Right forelimb (tissue), 1 donor: ENCODE data around the gene HIVEP2.
A peak's percentile ranks its signal among the peaks of the same experiment; 100 is the strongest.

Experiments used
- DNase-seq: peaks from one replicate; pipeline ENCODE4 v3.0.0-alpha.2; 2018

Gene HIVEP2

DNA sequence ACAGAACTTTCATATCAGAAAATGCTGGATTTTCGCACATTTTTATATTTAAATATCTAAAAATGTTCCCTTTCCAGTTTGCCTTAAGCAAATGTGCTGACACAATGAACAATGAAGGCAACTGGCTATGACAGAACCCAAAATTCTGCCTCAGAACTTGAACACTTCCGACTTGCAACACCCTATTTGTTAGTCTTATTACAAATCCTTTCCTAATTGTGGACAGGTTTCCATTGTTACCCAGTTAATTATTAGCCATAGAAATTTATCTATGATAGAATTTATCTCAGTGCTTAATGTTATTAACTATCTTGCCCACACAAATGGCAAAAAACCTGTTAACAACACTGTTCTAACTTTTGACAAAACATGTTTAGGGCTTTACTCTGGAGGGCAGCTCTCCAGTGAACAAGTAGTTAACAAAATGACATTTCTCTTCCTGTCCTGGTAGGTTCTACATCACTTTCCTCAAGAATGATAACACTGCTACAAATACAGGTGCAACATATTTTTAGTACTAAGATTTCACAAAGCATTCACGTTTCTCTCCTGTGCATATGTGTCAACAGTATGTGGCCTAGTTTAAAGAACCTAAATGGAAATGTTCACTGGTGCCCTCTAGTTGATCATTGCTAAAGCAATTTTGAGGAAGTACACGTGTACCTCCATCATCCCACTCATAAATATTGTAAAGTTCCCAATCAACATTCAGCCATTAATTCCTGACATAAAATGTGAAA lies 58.4 kb downstream of the HIVEP2 start:
- DNase-seq: no peak

DNA sequence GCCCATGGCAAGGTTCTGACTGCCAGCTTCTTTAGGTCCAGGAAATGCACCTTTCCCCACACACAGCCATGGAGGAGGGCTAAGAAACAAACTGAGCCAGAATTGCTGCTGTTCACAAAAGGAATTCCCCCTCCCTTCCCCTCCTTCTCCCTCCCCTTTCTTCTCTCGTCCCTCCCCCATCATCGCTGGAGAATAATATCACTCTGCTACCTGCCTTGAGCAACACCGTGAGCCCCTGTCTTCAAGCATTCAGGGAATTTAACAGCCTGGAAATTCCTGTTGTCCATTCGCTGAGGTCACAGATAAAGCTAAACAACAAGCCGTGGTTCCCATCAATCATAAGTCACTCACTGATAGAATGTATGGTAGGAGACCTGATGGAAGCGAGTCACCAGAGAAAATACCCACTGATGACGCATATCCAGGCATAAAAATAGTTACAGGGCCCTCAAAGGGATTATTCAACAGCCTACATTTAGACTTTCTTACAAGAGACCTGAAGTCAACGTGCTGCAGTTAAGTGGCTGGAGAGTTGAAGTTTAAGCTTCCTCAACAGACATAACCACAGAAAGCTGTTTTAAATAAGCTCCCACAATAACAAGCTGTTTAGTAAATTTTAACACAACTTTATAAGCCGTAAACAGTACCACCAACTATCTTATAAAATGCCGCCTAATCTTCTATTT lies 59.7 kb downstream of the HIVEP2 start:
- DNase-seq: peak; percentile 63

DNA sequence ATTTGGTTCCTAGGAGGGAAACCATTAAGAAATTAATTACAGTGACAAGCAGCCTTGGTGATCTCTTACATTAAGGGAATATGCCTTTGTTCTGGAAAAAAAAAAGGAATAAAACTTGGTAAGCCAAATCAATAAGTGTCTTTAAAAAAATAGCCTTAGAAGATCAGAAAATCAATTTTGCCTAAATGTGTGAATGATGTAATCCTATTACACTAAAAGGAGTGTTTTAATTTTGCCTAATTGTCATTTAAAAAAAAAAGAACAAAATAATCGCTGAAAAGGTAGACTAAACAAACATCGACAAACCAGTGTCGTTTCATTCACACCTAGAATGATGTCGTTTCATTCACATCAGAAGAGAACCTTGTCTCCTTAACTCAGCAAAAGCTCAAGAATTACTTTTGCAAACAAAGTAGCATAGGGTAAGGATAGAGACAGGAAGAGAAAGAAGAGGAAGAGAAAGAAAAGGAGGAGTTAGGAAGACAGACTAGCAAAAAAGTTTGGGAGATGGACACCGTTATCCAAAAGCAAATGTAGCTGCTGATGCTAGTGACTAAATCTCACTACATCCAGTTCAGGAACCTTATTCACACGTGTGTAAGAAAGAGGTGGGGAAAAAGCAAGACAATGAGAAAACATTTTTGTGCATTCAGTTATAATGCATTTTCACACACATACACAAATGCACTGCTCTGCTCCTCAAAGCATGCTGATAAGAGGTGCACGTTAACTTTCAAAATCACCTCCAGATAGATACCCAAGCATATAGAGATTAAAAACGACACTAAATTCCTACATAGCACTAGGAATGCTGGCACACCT lies 60.6 kb downstream of the HIVEP2 start:
- DNase-seq: no peak

DNA sequence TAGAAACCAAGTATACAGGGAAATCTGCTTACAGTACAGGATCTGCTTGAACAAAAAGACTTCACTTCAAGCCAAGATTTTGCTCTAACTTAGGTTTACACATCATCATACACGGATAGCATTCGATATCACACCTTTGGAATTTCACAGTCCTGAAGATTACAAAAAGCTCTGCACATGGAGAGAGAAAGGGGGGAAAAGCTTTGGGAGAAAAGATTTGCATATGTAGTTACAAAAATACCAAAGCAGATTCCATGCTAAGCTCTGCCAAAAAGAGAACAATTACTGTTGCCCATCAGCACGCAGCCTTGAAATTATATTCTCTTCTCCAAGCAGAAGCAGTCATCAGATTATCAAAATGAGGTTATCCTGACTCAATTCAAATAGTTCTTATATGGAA lies 62.0 kb downstream of the HIVEP2 start:
- DNase-seq: no peak

DNA sequence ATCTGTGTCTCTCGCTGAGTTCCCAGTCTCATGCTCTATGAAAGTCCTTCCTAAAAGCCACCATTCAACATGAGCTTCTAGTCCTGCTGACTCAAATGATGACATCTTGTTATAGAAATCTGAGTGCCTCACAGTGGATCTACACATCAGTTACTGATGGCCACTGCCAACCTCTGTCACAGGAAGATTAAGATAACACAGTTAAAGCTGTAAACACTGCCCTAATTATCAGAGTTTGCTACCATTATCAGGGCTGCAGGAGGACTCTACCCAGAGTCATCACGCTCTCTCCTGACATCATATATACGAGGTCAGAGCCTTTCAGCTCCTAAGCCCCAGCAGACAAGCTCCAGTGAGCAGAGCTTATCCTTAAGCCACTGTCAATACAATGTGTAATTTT lies 63.2 kb downstream of the HIVEP2 start:
- no peak for DNase-seq

DNA sequence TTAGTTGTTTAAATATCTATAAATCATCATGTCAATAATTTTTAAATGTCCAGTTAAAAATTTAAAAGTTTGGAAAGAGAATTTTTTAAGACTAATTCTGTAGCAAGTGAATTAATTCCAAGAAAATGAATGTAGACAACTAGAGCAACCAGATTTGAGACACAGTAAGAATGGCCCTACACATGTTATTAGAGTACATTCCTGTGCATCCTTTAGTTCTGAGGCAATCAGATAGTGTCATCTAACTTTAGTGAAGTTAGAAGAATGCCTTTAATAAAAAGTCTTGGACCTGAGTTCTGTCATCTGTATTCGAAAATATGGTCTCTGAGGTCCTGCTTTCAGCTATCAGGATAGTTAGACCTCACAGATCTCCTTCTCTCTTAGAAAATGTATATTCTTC lies 63.7 kb downstream of the HIVEP2 start:
- DNase-seq: no peak

DNA sequence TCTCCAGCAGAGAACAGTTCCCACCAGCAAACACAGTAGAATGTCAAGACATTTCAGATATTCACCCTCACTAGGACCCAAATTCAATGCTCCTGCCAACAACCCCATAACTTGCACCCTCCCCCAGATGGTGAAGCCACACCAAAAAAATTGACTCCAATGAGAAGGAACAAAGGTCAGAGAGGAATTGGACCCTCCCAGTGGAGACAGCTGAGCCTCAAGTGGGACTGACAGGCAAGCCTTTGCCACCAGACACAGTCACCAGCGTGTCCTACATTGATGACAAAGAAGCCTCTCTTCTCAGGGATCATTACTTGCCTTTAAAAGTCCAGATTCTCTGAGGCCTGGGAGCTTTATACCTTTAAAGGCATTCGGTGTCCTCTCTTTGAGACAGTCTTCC lies 64.8 kb downstream of the HIVEP2 start:
- no peak for DNase-seq

DNA sequence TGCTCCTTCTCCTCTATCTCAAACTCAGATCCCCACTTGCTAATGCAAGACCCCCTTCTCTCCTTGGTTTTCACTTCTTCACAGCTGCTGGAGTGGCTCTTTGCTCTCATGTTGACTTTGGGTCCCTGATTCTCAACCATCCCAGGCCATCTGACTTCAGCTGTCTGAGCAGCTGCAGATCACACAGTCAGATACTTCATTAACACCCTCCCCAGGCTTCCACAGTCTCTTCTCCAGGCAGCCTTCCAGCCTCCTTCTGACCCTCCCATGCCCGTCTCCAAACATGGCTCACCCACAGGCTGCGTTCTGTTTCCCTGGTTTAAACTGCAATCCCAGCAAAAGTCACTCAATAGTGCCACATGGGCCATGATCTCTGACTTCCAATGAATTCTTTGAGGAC lies 65.4 kb downstream of the HIVEP2 start:
- DNase-seq: no peak

DNA sequence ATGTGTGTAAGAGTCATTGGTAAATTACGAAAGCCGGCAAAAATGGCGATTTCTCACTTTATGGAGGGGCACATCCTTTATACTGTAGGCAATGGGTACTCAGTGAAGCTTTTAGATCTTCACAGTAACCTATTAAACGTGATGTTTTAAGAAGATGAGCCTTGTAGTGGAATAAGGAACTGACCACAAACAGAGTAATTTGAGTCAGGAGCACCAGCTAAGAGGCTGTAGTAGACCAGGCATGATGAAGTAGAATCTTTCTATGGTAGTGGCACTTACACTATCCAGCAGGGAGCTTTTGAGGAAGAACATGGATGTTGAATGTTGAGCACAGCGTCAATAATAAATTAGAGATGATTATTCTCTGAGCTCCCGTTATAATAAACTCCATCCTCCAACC lies 65.9 kb downstream of the HIVEP2 start:
- no peak for DNase-seq

DNA sequence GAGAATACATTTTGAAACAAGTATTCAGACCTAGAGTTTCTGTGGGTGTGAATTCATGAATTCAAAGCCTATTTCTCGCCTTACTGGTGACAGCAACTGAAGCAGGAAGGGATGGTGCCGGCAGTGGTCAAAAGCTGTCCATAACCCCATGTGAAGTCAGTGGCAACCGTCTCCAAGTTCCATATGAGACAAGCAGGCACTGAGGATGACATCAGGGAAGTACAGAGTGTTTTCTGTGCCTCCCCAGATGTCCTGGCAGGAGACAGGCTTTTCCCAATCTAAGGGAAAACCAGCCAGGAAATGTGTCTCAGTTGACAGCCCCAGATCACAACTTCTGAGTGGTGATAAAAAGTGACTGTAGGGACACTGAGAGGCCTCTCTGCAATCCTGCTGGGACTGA lies 66.6 kb downstream of the HIVEP2 start:
- no peak for DNase-seq

DNA sequence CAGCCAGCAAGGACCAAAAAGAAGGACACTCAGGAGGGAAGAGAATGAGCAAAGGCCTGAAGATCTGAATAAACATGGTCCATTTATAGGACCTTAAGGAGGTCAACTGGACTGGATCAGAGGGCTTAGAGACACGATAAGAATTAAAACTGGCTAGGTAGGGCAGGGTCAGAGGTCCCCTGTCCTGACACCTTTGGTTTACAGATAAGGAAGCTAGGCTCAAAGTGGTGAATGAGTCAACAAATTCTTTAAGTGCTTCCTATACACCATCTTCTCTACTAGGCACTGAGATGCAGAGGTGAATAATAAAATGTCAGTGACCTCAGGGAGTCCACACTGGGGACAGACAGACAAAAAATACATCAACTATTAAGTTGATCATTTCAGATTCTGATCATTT lies 70.3 kb downstream of the HIVEP2 start:
- DNase-seq: no peak

DNA sequence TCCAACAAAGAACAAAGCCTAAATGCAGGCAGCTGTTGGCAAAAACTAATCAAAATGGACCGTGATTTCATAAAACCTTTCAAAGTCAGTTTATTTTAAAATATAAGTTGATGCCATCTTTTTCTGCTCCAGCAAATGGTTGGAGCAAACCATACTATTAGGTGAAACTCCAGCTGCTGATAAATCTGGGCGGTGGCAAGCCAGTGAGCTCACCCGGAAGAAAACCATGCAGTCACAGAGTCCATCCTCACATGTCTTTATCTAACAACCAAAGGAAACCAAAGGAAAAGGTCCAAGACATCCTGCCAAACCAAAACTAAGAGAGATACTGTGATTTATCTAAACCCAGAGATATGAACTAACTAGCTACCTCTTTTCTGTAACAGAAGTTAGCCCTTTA lies 72.6 kb downstream of the HIVEP2 start:
- no peak for DNase-seq

DNA sequence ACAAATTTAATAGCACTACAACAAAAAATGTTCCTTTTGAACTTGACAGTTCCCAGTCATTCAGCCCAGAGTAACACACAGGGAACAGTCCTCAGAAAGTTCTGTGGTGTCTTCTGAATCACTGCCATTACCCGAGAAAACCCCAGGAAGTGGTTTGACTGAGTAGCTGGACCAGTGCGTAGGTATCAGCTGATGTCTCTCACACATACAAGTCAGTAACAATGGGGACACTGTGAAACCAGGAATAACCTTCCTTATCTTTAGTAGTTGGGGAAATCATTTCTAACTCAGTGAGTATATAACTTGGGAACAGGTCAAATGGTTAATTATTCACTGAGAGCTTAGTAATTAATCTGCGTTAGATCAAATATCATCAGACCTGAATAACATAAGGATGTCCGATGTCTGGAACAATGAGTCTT lies 73.1 kb downstream of the HIVEP2 start:
- DNase-seq: no peak

DNA sequence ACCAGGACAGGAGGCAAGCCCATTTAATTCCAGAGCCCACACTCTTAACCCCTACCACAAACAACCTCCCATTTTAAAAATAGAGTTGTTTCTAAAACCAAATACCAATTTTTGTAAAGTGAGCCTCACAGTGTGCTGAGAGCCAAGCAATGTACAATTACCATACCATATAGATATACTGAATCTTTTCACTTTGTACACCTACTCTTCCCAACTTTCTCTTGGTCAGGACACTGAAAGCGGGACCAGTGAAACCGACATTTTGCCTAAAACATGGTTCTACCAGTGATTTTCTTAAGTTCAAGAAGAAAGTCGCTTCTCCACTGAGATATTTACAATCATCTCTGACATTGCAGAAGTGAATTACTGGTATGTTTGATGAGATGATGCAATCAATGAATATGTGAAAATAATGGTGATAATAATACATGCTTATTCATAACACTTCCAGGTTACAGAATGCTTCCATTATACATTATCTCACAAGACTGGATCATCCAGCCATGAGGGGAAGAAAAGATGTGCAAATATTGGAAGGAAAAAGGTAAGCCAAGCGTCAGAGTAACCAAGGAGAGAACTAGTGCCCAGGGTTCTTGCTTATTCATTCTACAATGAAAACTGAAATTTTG lies 74.1 kb downstream of the HIVEP2 start:
- DNase-seq: no peak

DNA sequence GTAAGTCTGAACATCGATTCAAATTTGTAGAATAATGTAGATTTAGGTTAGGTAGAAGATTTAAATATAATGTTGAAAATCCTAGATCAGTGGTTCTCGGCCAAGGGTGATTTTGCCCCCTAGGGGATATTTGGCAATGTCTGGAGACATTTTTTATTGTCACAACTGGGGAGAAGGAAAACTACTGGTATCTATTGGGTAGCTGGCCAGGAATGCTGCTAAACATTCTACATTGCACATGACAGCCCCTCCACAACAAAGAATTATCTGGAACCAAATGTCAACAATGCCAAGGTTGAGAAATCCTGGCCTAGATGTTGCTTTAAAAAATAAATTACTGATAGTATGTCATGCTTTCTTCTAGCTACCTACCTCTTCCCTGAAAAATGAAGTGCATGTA lies 76.1 kb downstream of the HIVEP2 start:
- DNase-seq: no peak

DNA sequence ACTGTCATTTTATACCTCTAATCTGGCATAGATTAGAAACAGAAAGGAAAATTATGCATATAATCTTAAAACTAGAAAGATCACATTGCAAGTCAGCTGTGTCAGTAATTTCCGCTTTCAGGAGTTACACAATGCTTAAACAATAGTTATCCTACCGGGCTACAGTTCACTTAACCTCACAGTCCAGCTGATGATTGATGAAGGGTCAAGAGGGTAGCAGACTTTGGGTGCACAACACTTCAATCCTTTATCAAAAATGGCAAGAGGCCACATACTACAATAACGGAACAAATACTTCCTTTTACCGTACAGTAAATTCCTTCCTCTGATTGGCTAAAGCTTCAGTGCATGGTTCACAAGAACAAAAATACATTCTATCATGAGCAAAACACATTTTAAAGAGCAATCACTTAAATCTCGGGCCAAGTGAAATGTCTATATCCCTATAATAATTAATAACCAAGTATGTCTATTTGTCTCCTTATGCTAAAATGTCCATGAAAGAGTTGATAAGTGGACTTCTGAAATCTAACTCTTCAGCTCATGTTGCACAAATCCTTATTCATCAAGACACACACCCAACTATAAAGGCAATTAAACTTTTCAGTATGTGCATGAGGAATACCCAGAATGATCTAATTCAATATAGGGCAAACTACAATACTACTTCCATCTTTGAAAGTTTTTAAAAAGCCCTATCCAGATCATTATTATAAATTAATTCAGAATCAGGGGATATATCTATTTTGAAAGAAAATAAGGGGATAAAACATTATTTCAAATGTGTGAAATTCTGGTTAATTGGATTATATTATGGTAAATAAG lies 76.8 kb downstream of the HIVEP2 start:
- DNase-seq: no peak

DNA sequence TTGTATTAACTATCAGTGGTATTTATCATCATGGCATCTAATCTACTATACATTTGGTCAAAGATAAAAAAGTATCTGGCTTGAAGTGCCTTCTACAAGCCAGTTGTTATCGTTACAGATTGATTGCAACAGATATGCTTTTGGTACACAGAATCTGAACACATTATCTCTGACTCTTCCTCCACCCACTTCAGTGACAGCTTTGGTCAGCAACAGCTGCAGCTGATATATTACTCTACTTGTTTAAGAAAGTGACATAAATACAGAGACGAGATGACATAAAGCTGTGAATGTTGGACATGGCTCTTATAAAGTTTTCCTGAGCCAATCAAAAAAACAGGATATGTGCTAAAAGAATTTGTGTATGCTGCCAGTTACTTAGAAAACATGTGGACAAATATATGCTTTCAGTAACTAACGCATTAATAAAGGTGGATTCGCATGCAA lies 77.6 kb downstream of the HIVEP2 start:
- no peak for DNase-seq

DNA sequence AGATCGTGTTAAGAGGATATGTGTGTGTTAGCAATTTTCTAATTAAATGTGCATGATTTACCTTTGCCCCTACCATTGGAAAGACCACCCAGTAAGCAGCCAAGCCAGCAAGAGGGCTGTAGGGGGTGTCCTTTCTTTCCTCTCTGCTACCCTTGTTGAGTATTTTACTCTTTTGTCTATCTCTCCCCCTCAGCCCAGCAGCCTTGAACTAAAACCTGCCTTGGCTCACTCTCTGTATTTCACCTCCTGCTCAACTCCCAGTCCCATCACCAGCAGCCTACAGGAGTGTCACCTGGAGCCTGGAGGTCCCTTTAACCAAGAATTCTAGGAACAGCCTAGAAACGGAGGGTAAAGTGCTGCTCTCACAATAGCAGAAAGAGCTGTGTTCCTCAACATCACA lies 81.0 kb downstream of the HIVEP2 start:
- no peak for DNase-seq

DNA sequence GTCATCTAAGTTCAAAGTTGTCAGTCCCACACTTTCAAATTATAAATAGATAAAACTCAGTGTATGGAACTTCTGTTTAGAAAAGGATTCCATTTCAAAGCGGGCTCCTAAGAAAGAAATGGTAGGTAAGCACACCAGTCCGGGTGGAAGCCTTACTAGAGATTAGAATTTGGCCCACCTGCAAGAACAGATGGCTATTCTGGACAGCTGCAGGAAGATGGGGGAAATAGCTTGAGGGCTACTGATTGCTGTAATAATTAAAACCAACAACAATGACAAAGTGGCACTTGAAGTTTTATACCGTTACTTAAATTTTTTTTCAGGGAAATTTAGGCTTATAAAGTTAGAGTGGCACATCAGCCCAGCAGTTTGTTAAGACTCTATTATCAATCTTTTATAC lies 83.3 kb downstream of the HIVEP2 start:
- no peak for DNase-seq

DNA sequence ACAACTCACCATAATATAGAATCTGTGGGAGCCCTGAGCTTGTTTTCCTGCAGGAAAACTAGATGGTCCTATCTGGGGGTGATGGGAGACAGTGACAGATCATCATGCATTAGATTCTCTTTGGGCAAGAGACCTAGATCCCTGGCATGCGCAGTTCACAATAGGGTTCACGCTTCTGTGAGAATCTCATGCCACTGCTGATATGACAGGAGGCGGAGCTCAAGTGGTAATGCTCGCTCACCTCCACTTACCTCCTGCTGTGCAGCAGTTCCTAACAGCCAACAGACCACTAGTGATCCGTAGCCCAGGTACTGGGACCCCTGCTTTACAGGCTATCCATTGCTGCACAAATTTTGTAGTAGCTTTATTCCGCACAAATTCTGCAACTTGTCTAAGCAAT lies 84.5 kb downstream of the HIVEP2 start:
- no peak for DNase-seq

DNA sequence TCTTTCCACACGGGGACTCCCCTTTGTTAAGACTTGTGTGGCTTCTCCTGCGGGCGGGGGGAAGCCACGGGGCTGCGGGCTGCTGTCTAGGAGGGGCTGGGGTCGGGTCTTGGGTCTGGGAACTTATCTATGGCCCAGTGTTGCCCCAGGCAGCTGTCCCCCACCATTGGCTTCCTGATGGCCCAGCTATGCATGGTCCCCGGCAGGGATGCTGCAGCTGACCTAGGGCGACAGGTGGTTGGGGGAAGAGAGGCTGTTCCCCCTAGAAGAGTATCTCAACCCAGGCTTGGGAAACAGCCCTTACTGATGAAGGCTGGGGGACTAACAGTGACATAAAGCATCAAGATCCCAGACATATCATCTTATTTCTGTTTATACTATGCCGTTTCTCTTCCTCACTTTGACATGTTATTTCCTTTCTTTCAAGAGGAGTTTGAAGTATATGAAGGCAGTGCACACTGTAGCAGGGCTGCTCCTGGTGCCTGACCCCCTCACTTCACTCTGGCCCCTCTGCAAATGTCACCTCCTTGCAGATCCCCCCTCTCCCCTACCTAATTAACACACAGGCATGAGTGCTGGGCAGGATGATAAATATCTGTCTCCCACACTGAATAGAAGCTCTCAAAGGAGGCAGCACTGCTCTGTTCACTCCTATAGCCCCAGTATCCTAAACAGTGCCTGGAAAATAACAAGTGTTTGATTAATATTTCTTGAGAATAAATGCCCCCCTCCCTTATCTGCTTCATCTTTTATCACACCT lies 87.0 kb downstream of the HIVEP2 start:
- no peak for DNase-seq
